NOMO-1 treated with dmso at 0.1 percent for 144 hours (cell line): ENCODE data around the gene DNAH9.

Experiments
- DNase-seq: peaks from one replicate; lab custom pipeline; 2025; ENCODE audit not compliant: unreplicated experiment; lab: John Stamatoyannopoulos, UW

DNAH9 gene

GRCh38 chr17:11836508-11836907 is 238.2 kb downstream of the DNAH9 start:
- DNase-seq: no peak

- DNase-seq: no peak
Measured at GRCh38 chr17:11840052-11840451, 241.8 kb downstream of the DNAH9 start.

GRCh38 chr17:11840831-11841230 is 242.6 kb downstream of the DNAH9 start:
- no peak for DNase-seq

- DNase-seq: no peak
Measured at GRCh38 chr17:11848330-11848729, 250.1 kb downstream of the DNAH9 start.

GRCh38 chr17:11852231-11852630 is 254.0 kb downstream of the DNAH9 start:
- DNase-seq: no peak

- no peak for DNase-seq
Measured at GRCh38 chr17:11852912-11853311, 254.6 kb downstream of the DNAH9 start.

GRCh38 chr17:11853321-11854151 is 255.3 kb downstream of the DNAH9 start:
- no peak for DNase-seq

- no peak for DNase-seq
Measured at GRCh38 chr17:11855306-11855705, 257.0 kb downstream of the DNAH9 start.

- DNase-seq: no peak
Measured at GRCh38 chr17:11857006-11857405, 258.7 kb downstream of the DNAH9 start.

GRCh38 chr17:11869680-11870394 is 271.6 kb downstream of the DNAH9 start:
- DNase-seq: no peak

- DNase-seq: no peak
Measured at GRCh38 chr17:11871773-11872172, 273.5 kb downstream of the DNAH9 start.

- no peak for DNase-seq
Measured at GRCh38 chr17:11874756-11875155, 276.5 kb downstream of the DNAH9 start.

- DNase-seq: no peak
Measured at GRCh38 chr17:11880714-11881113, 282.4 kb downstream of the DNAH9 start.

- DNase-seq: no peak
Measured at GRCh38 chr17:11882716-11883115, 284.4 kb downstream of the DNAH9 start.

GRCh38 chr17:11885051-11885450 is 286.8 kb downstream of the DNAH9 start:
- DNase-seq: no peak

- no peak for DNase-seq
Measured at GRCh38 chr17:11889266-11889665, 291.0 kb downstream of the DNAH9 start.

GRCh38 chr17:11893862-11894261 is 295.6 kb downstream of the DNAH9 start:
- no peak for DNase-seq

GRCh38 chr17:11896199-11896598 is 297.9 kb downstream of the DNAH9 start:
- no peak for DNase-seq

- DNase-seq: no peak
Measured at GRCh38 chr17:11898526-11899235, 300.4 kb downstream of the DNAH9 start.

GRCh38 chr17:11899537-11899942 is 301.3 kb downstream of the DNAH9 start:
- no peak for DNase-seq

GRCh38 chr17:11900041-11900476 is 301.8 kb downstream of the DNAH9 start:
- no peak for DNase-seq

GRCh38 chr17:11900655-11901054 is 302.4 kb downstream of the DNAH9 start:
- no peak for DNase-seq
